Measurements from ENCODE around the gene ZMYND11. TPM values are rescaled to one million over a fixed set of nuclear protein-coding genes. Genes with fewer than 3 reads are reported as not detected.

The ZMYND11 gene
- total and polyA plus RNA-seq, 2 donors (not counting 1 experiment from before 2014, with no cell fraction given) = 57.0 to 68.4 TPM

DNA sequence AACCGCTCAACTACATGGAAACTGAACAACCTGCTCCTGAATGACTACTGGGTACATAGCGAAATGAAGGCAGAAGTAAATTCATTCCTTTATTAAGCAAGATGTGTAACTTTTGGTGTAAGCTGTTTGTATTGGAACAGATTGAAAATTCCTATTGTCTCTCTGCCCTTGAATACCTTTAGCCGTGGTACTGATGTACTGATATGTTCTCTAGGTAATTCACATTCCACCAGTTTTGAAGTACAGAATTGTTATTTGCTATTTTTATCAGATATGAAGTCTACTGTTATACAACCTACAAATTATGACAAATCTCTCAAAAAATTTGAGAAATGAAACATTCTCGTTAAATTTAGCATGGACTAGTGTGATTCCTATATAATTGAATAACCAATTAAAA, 17.7 kb downstream of the ZMYND11 start:
- DNase-seq (ENCODE audit: low read depth in 2 of 2) = no peak
- Histone ChIP-seq H3K27ac (ENCODE audit: insufficient read depth, low read length) (no peak overlapping the region), H2AFZ (ENCODE audit: low read length) (no peak overlapping the region), H4K20me1 (ENCODE audit: control insufficient read depth, extremely low read depth, insufficient read depth, low read length) (no peaks in the 10 kb centered on the region), H3K4me3 (replicated peaks in 1 of 4; ENCODE audit: control extremely low read depth in 1 of 4, insufficient read depth in 1 of 4, low read depth in 3 of 4, low read length in 4 of 4) (no peak overlapping the region), H3K36me3 (ENCODE audit: control insufficient read depth, insufficient read depth, low read length) (no peaks in the 10 kb centered on the region), H3K79me2 (ENCODE audit: control insufficient read depth, insufficient read depth, low read length) (peaks cover 32% of the 10 kb centered on the region), H3K9me3 (ENCODE audit: control insufficient read depth, insufficient read depth, low read depth, low read length) (no peaks in the 10 kb centered on the region), H3K27me3 (ENCODE audit: control insufficient read depth, insufficient read depth, low read length) (no peaks in the 10 kb centered on the region), H3K4me1 (ENCODE audit: control insufficient read depth, extremely low read depth, insufficient read depth, low read length) (peaks cover 4% of the 10 kb centered on the region), H3K9ac (ENCODE audit: insufficient read depth, low read length) (no peak overlapping the region), H3K4me2 (ENCODE audit: extremely low read depth, insufficient read depth, low read length) (no peak overlapping the region)
- no peak for TF ChIP-seq EZH2 (IDR thresholded peaks at IDR 0.05; ENCODE audit: low read length, missing control alignments)
- TF ChIP-seq, protein P1, sequence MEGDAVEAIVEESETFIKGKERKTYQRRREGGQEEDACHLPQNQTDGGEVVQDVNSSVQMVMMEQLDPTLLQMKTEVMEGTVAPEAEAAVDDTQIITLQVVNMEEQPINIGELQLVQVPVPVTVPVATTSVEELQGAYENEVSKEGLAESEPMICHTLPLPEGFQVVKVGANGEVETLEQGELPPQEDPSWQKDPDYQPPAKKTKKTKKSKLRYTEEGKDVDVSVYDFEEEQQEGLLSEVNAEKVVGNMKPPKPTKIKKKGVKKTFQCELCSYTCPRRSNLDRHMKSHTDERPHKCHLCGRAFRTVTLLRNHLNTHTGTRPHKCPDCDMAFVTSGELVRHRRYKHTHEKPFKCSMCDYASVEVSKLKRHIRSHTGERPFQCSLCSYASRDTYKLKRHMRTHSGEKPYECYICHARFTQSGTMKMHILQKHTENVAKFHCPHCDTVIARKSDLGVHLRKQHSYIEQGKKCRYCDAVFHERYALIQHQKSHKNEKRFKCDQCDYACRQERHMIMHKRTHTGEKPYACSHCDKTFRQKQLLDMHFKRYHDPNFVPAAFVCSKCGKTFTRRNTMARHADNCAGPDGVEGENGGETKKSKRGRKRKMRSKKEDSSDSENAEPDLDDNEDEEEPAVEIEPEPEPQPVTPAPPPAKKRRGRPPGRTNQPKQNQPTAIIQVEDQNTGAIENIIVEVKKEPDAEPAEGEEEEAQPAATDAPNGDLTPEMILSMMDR (conservative IDR thresholded peaks at IDR 0.05 in 1 of 2, IDR thresholded peaks at IDR 0.05 in 1 of 2; ENCODE audit: low read depth in 1 of 2, low read length in 2 of 2) = no peak

DNA sequence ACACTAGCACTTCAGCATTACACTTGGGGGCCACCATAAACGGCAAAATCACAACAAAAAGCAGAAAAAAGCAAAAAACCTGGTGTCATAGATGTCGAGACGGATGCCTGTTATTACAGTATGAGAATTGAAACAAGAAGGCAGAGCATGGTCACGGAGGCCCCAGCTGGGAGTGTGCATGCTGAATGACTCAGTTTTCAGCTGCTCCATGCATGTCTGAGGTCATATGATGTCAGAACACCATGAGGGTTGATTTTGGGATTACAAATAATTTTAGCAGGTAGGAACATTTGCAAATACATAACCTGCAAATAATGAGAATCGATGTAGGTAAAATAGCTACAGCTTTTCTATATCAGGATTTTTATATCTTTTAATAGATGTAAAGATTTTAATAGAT, 19.1 kb downstream of the ZMYND11 start:
- no peak overlapping the region for H3K9ac ChIP-seq (ENCODE audit: insufficient read depth, low read length)
- H3K4me3 ChIP-seq (replicated peaks in 1 of 4; ENCODE audit: control extremely low read depth in 1 of 4, insufficient read depth in 1 of 4, low read depth in 3 of 4, low read length in 4 of 4) = no peak overlapping the region
- no peaks in the 10 kb centered on the region for H3K27me3 ChIP-seq (ENCODE audit: control insufficient read depth, insufficient read depth, low read length)
- peaks cover 4% of the 10 kb centered on the region for H3K4me1 ChIP-seq (ENCODE audit: control insufficient read depth, extremely low read depth, insufficient read depth, low read length)
- no peak overlapping the region for H3K27ac ChIP-seq (ENCODE audit: insufficient read depth, low read length)
- no peak overlapping the region for H3K4me2 ChIP-seq (ENCODE audit: extremely low read depth, insufficient read depth, low read length)
- no peak for TF ChIP-seq EZH2 (IDR thresholded peaks at IDR 0.05; ENCODE audit: low read length, missing control alignments)
- TF ChIP-seq, protein P1 (conservative IDR thresholded peaks at IDR 0.05 in 1 of 2, IDR thresholded peaks at IDR 0.05 in 1 of 2; ENCODE audit: low read depth in 1 of 2, low read length in 2 of 2) = no peak
- H3K36me3 ChIP-seq (ENCODE audit: control insufficient read depth, insufficient read depth, low read length) = no peaks in the 10 kb centered on the region
- no peaks in the 10 kb centered on the region for H3K9me3 ChIP-seq (ENCODE audit: control insufficient read depth, insufficient read depth, low read depth, low read length)
- no peaks in the 10 kb centered on the region for H4K20me1 ChIP-seq (ENCODE audit: control insufficient read depth, extremely low read depth, insufficient read depth, low read length)
- H3K79me2 ChIP-seq (ENCODE audit: control insufficient read depth, insufficient read depth, low read length) = peaks cover 31% of the 10 kb centered on the region
- DNase-seq (ENCODE audit: low read depth in 2 of 2) = peak; percentile 60 to 82
- no peak overlapping the region for H2AFZ ChIP-seq (ENCODE audit: low read length)

DNA sequence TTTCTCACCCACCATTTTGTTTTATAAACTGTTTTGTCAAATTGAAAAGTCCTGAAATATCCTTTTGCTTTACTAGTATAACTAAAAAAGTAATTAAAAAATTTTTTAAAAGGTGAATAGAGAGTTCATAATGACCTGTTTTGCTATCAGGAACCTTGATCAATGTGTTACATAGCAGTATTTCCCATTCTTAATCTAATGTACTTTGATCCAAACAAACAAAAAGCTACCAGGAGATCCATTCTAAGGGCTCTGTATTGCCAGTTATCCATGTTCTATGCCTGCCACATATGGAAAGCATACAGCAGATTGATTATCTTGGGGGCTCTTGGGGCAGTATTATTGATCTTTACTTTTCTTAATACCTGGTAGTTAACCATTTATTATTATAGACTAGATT, 32.1 kb downstream of the ZMYND11 start:
- Histone ChIP-seq H4K20me1 (ENCODE audit: control insufficient read depth, extremely low read depth, insufficient read depth, low read length) (no peaks in the 10 kb centered on the region), H3K27ac (ENCODE audit: insufficient read depth, low read length) (no peak overlapping the region), H3K36me3 (ENCODE audit: control insufficient read depth, insufficient read depth, low read length) (no peaks in the 10 kb centered on the region), H3K9ac (ENCODE audit: insufficient read depth, low read length) (no peak overlapping the region), H3K4me2 (ENCODE audit: extremely low read depth, insufficient read depth, low read length) (no peak overlapping the region), H3K27me3 (ENCODE audit: control insufficient read depth, insufficient read depth, low read length) (no peaks in the 10 kb centered on the region), H3K4me1 (ENCODE audit: control insufficient read depth, extremely low read depth, insufficient read depth, low read length) (no peaks in the 10 kb centered on the region), H3K9me3 (ENCODE audit: control insufficient read depth, insufficient read depth, low read depth, low read length) (no peaks in the 10 kb centered on the region), H2AFZ (ENCODE audit: low read length) (no peak overlapping the region), H3K4me3 (replicated peaks in 1 of 4; ENCODE audit: control extremely low read depth in 1 of 4, insufficient read depth in 1 of 4, low read depth in 3 of 4, low read length in 4 of 4) (no peak overlapping the region), H3K79me2 (ENCODE audit: control insufficient read depth, insufficient read depth, low read length) (peaks cover 19% of the 10 kb centered on the region)
- no peak for TF ChIP-seq EZH2 (IDR thresholded peaks at IDR 0.05; ENCODE audit: low read length, missing control alignments)
- TF ChIP-seq, protein P1 (conservative IDR thresholded peaks at IDR 0.05 in 1 of 2, IDR thresholded peaks at IDR 0.05 in 1 of 2; ENCODE audit: low read depth in 1 of 2, low read length in 2 of 2) = no peak
- no peak for DNase-seq (ENCODE audit: low read depth in 2 of 2)
